HepG2 (cell line): ENCODE measurements around the gene ZNF780B. TPM values are rescaled to one million over a fixed set of nuclear protein-coding genes. Genes with fewer than 3 reads are reported as not detected.

Experiments
- AKAP8 ChIP-seq: sonication (generic); formaldehyde crosslinking; IDR thresholded peaks from 2 replicates; pipeline ENCODE4 v1.5.1; 2020; ENCODE audit warnings: mild to moderate bottlenecking, missing genetic modification reagents
- CAMTA2 ChIP-seq: sonication (generic); formaldehyde crosslinking; IDR thresholded peaks from 2 replicates; pipeline ENCODE4 v1.4.0; 2020; ENCODE audit warnings: mild to moderate bottlenecking, missing genetic modification reagents, borderline replicate concordance
- CCDC6 ChIP-seq: sonication (generic); formaldehyde crosslinking; IDR thresholded peaks from 2 replicates; pipeline ENCODE4 v1.8.1; 2022; ENCODE audit warnings: mild to moderate bottlenecking, missing genetic modification reagents, moderate library complexity
- DMAP1 ChIP-seq: IDR thresholded peaks from 2 replicates; pipeline ENCODE4 v1.6.1; 2016
- MEF2D ChIP-seq: sonication (generic); formaldehyde crosslinking; IDR thresholded peaks from 2 replicates; pipeline ENCODE4 v1.5.1; 2020; ENCODE audit warnings: mild to moderate bottlenecking, missing genetic modification reagents
- PLRG1 ChIP-seq: fragments of 450-650 bp; conservative IDR thresholded peaks from 2 replicates; pipeline ENCODE4 v1.6.1; 2016
- SALL2 ChIP-seq: sonication (generic); formaldehyde crosslinking; IDR thresholded peaks from 2 replicates; pipeline ENCODE4 v1.8.1; 2023; ENCODE audit warnings: mild to moderate bottlenecking, missing genetic modification reagents, inconsistent platforms
- ZBTB21 ChIP-seq: sonication (generic); formaldehyde crosslinking; IDR thresholded peaks from 2 replicates; pipeline ENCODE4 v1.4.0; 2020; ENCODE audit warnings: missing genetic modification reagents
- ZNF207 ChIP-seq: fragments of 450-650 bp; IDR thresholded peaks from 2 replicates; pipeline ENCODE4 v1.6.1; 2016; ENCODE audit warnings: antibody characterized with exemption, borderline replicate concordance
- ZNF33B ChIP-seq: sonication (generic); formaldehyde crosslinking; IDR thresholded peaks from 2 replicates; pipeline ENCODE4 v1.5.1; 2020; ENCODE audit warnings: mild to moderate bottlenecking, missing genetic modification reagents
- ZNF367 ChIP-seq: sonication (generic); formaldehyde crosslinking; IDR thresholded peaks from 2 replicates; pipeline ENCODE4 v1.4.0; 2020; ENCODE audit warnings: missing genetic modification reagents, borderline replicate concordance
- polyA plus RNA-seq, 8 experiments: library from polyadenylated mRNA; depleted of rRNA in 3 of 8; stranded (reverse) in 7 of 8; unstranded in 1 of 8; fragments of >200 nt; fragmentation: Illumina TruSeq in 4 of 8; extraction: Trizol in 4 of 8; gene quantifications; 2 replicates each; pipeline versions ENCODE4 v1.2.1 to v1.2.3, GENCODE V29; 2011 to 2016; ENCODE audit warnings: low read depth in 4 of 8, missing spikeins in 1 of 8, mixed read lengths in 1 of 8; ENCODE audit not compliant: insufficient read depth in 1 of 8
- total RNA-seq, 5 experiments: library from RNA; depleted of rRNA; stranded (reverse); fragments of >200 nt; fragmentation: Illumina TruSeq; extraction: Trizol; gene quantifications; 2 replicates each; pipeline ENCODE4 v1.2.3, GENCODE V29; 2016; ENCODE audit warnings: low read depth in 1 of 5
- TF ChIP-seq, protein P1 (sequence below): sonication (generic); formaldehyde crosslinking; conservative IDR thresholded peaks from 2 replicates; pipeline ENCODE4 v1.4.0; 2020; ENCODE audit warnings: missing genetic modification reagents
- TF ChIP-seq, protein P2 (sequence below), 2 experiments: fragments of 450-650 bp in 1 of 2; sonication (generic) in 1 of 2; formaldehyde crosslinking; IDR thresholded peaks; 2 replicates each; pipeline versions ENCODE4 v1.5.0 to v1.8.0; 2020 to 2022; ENCODE audit warnings: mild to moderate bottlenecking in 1 of 2, missing genetic modification reagents in 1 of 2
- TF ChIP-seq, protein P3 (sequence below): sonication (generic); formaldehyde crosslinking; IDR thresholded peaks from 2 replicates; pipeline ENCODE4 v1.9.0; 2021; ENCODE audit warnings: missing genetic modification reagents, borderline replicate concordance
- TF ChIP-seq, protein P4 (sequence below): sonication (generic); formaldehyde crosslinking; IDR thresholded peaks from 2 replicates; pipeline ENCODE4 v1.9.0; 2021; ENCODE audit warnings: missing genetic modification reagents, borderline replicate concordance
- TF ChIP-seq, protein P5 (sequence below): sonication (generic); formaldehyde crosslinking; IDR thresholded peaks from 2 replicates; pipeline ENCODE4 v1.4.0; 2020; ENCODE audit warnings: missing genetic modification reagents, borderline replicate concordance
- TF ChIP-seq, protein P6 (sequence below): sonication (generic); formaldehyde crosslinking; IDR thresholded peaks from 2 replicates; pipeline ENCODE4 v1.8.0; 2022; ENCODE audit warnings: missing genetic modification reagents, mild to moderate bottlenecking, borderline replicate concordance

The ZNF780B gene
- total and polyA plus RNA-seq, 2 of the 13 experiments (the other 11 are each of a cell fraction or from before 2014, with no cell fraction given): 6.6 to 21.9 TPM

DNA sequence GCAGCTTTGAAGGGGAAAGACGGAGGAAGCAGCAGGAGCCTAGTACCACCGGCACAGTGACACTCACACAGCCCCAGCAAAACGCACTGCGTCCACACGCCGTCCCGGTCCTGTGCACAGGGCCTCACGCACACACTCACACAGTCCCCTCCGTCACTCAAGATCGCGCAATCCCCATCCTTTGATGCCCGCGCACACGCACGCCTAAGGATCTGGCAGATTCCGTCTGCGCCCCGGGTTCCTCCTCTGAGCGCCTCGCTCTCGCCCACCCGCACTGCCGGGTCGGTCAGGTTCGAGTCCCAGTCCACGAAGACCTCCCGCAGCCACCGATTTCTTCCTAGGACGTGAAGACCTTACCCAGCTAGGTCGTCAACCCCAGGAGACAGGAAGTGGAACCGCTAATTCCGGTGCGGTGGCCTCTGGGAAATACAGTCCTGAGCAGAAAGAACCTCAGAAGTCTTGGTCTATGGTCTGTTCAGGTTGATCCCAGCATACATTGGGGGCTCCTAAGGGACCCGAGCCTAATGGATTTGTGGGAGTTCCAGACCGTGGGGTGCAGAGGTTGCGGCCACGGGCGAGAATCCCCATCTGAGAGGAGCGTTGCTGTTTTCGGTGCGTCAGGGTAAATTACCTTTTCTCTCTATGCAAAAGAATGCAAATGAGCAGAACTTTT lies at the start of gene ZNF780B (continued):
- TF ChIP-seq, protein P1, sequence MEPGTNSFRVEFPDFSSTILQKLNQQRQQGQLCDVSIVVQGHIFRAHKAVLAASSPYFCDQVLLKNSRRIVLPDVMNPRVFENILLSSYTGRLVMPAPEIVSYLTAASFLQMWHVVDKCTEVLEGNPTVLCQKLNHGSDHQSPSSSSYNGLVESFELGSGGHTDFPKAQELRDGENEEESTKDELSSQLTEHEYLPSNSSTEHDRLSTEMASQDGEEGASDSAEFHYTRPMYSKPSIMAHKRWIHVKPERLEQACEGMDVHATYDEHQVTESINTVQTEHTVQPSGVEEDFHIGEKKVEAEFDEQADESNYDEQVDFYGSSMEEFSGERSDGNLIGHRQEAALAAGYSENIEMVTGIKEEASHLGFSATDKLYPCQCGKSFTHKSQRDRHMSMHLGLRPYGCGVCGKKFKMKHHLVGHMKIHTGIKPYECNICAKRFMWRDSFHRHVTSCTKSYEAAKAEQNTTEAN (CRISPR knock-in tag): peak; percentile 68; the same call in 1 of the 2 replicates
- TF ChIP-seq, protein P2, sequence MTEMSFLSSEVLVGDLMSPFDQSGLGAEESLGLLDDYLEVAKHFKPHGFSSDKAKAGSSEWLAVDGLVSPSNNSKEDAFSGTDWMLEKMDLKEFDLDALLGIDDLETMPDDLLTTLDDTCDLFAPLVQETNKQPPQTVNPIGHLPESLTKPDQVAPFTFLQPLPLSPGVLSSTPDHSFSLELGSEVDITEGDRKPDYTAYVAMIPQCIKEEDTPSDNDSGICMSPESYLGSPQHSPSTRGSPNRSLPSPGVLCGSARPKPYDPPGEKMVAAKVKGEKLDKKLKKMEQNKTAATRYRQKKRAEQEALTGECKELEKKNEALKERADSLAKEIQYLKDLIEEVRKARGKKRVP (CRISPR knock-in tag; IDR thresholded peaks at IDR 0.05): peak in 1 of 2 experiments; percentile 61; a peak in 1 of 4 replicates
- TF ChIP-seq ZNF207: no peak
- no peak for TF ChIP-seq ZNF367 (CRISPR knock-in tag)
- TF ChIP-seq, protein P3, sequence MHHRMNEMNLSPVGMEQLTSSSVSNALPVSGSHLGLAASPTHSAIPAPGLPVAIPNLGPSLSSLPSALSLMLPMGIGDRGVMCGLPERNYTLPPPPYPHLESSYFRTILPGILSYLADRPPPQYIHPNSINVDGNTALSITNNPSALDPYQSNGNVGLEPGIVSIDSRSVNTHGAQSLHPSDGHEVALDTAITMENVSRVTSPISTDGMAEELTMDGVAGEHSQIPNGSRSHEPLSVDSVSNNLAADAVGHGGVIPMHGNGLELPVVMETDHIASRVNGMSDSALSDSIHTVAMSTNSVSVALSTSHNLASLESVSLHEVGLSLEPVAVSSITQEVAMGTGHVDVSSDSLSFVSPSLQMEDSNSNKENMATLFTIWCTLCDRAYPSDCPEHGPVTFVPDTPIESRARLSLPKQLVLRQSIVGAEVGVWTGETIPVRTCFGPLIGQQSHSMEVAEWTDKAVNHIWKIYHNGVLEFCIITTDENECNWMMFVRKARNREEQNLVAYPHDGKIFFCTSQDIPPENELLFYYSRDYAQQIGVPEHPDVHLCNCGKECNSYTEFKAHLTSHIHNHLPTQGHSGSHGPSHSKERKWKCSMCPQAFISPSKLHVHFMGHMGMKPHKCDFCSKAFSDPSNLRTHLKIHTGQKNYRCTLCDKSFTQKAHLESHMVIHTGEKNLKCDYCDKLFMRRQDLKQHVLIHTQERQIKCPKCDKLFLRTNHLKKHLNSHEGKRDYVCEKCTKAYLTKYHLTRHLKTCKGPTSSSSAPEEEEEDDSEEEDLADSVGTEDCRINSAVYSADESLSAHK (CRISPR knock-in tag): no peak
- no peak for TF ChIP-seq ZBTB21 (CRISPR knock-in tag)
- 0 out of 2 replicates have a peak, but pooled peaks have one; percentile 41 for TF ChIP-seq DMAP1 (CRISPR knock-in tag)
- 0 out of 2 replicates have a peak, but pooled peaks have one; percentile 80 for TF ChIP-seq CAMTA2 (CRISPR knock-in tag)
- TF ChIP-seq AKAP8 (CRISPR knock-in tag): 0 out of 2 replicates have a peak, but pooled peaks have one; percentile 34
- peak; percentile 69; the same call in 1 of the 2 replicates for TF ChIP-seq MEF2D
- no peak for TF ChIP-seq PLRG1
- TF ChIP-seq CCDC6 (CRISPR knock-in tag): peak; percentile 64; the same call in 1 of the 2 replicates
- TF ChIP-seq, protein P4, sequence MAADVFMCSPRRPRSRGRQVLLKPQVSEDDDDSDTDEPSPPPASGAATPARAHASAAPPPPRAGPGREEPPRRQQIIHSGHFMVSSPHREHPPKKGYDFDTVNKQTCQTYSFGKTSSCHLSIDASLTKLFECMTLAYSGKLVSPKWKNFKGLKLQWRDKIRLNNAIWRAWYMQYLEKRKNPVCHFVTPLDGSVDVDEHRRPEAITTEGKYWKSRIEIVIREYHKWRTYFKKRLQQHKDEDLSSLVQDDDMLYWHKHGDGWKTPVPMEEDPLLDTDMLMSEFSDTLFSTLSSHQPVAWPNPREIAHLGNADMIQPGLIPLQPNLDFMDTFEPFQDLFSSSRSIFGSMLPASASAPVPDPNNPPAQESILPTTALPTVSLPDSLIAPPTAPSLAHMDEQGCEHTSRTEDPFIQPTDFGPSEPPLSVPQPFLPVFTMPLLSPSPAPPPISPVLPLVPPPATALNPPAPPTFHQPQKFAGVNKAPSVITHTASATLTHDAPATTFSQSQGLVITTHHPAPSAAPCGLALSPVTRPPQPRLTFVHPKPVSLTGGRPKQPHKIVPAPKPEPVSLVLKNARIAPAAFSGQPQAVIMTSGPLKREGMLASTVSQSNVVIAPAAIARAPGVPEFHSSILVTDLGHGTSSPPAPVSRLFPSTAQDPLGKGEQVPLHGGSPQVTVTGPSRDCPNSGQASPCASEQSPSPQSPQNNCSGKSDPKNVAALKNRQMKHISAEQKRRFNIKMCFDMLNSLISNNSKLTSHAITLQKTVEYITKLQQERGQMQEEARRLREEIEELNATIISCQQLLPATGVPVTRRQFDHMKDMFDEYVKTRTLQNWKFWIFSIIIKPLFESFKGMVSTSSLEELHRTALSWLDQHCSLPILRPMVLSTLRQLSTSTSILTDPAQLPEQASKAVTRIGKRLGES: no peak
- TF ChIP-seq, protein P5, sequence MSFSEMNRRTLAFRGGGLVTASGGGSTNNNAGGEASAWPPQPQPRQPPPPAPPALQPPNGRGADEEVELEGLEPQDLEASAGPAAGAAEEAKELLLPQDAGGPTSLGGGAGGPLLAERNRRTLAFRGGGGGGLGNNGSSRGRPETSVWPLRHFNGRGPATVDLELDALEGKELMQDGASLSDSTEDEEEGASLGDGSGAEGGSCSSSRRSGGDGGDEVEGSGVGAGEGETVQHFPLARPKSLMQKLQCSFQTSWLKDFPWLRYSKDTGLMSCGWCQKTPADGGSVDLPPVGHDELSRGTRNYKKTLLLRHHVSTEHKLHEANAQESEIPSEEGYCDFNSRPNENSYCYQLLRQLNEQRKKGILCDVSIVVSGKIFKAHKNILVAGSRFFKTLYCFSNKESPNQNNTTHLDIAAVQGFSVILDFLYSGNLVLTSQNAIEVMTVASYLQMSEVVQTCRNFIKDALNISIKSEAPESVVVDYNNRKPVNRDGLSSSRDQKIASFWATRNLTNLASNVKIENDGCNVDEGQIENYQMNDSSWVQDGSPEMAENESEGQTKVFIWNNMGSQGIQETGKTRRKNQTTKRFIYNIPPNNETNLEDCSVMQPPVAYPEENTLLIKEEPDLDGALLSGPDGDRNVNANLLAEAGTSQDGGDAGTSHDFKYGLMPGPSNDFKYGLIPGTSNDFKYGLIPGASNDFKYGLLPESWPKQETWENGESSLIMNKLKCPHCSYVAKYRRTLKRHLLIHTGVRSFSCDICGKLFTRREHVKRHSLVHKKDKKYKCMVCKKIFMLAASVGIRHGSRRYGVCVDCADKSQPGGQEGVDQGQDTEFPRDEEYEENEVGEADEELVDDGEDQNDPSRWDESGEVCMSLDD (CRISPR knock-in tag): peak; percentile 46; the same call in 1 of the 2 replicates
- no peak for TF ChIP-seq SALL2 (CRISPR knock-in tag)
- peak; percentile 88; the same call in 1 of the 2 replicates for TF ChIP-seq ZNF33B (CRISPR knock-in tag)
- TF ChIP-seq, protein P6, sequence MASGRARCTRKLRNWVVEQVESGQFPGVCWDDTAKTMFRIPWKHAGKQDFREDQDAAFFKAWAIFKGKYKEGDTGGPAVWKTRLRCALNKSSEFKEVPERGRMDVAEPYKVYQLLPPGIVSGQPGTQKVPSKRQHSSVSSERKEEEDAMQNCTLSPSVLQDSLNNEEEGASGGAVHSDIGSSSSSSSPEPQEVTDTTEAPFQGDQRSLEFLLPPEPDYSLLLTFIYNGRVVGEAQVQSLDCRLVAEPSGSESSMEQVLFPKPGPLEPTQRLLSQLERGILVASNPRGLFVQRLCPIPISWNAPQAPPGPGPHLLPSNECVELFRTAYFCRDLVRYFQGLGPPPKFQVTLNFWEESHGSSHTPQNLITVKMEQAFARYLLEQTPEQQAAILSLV (CRISPR knock-in tag): peak; percentile 92; the same call in 1 of the 2 replicates
